Hepatocyte (in vitro differentiated cells): ENCODE data around the gene MCM5.

ENCODE experiments used
- CTCF ChIP-seq: fragments of 200-600 bp; sonication (generic); IDR thresholded peaks from 2 replicates; pipeline ENCODE4 v1.5.1; 2016; ENCODE audit warnings: antibody characterized with exemption, mild to moderate bottlenecking; ENCODE audit not compliant: poor library complexity
- EZH2 ChIP-seq: fragments of 200-600 bp; sonication (generic); IDR thresholded peaks from 2 replicates; pipeline ENCODE4 v1.6.1; 2016; ENCODE audit warnings: antibody characterized with exemption, mild to moderate bottlenecking, borderline replicate concordance
- EZH2phosphoT487 ChIP-seq: fragments of 200-600 bp; sonication (generic); IDR thresholded peaks from one replicate; pipeline ENCODE4 v1.6.1; 2018; ENCODE audit warnings: antibody characterized with exemption, mild to moderate bottlenecking, low read depth, moderate library complexity; ENCODE audit not compliant: unreplicated experiment, severe bottlenecking

- TF ChIP-seq CTCF (no peak), EZH2 (no peak), EZH2phosphoT487 (no peak)
These were observed 17.7 kb downstream of the MCM5 start for GRCh38 chr22:35417606-35418005.
